ENCODE data around the gene ST3GAL5. TPM values are rescaled to one million over a fixed set of nuclear protein-coding genes. Genes with fewer than 3 reads are reported as not detected.
A peak's percentile ranks its signal among the peaks of the same experiment; 100 is the strongest.

The ST3GAL5 gene
- total RNA-seq, 1 donor from 2014 or later = 20.0 TPM

DNA sequence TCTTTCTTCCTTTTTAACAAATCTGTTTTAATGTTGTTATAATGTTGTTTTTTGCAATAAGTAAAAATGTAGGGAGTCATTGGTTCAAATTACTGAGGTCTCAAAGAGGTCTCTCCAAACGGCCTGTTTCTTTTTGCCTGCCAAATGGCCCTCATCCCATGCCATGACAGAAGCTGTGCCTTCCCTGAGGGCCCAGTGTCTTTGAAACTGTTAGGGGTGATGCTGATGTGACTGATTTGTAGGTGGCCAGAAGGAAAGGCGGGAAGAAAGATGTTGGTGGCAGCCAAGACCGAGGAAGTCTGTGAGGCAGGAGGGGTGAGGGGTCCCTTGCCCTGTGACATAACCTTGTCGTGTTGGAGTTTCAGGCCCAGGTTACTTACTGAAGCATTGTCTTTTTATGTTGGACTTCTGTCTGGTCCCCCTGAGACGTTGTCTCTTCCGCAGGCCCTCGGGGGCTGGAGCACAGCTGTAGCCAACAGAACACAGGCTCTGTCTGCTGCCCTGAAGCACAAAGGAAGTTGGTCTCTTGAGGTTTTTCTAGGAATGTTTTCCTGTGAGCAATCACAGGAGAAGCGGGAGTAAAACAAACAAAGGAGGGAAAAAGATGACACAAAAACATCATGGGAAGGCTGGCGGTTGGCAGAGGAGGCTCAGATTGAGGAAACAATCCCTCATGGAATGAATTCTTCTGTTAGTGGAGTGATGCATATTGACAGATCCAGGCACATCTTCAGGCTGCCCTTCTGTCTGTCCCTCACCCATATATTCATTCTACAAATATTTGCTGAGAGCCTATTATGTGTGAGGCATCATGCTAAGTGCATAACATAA, 4.9 kb upstream of the ST3GAL5 start:
- Mint-ChIP-seq H3K9me3 (ENCODE audit: unreplicated experiment) (peaks cover 7% of the 10 kb centered on the region), H3K36me3 (ENCODE audit: low read depth, unreplicated experiment) (peaks cover 2% of the 10 kb centered on the region), H3K4me3 (ENCODE audit: unreplicated experiment) (peak overlapping the region; percentile 41), H3K27ac (ENCODE audit: unreplicated experiment) (peak overlapping the region; percentile 85), H3K27me3 (ENCODE audit: low read depth, unreplicated experiment) (no peaks in the 10 kb centered on the region), H3K4me1 (ENCODE audit: low read depth, unreplicated experiment) (peaks cover 37% of the 10 kb centered on the region)
- H3K9me3 ChIP-seq (ENCODE audit: insufficient read depth, low read depth, low read length) = no peaks in the 10 kb centered on the region
- TF ChIP-seq EZH2 (IDR thresholded peaks at IDR 0.05; ENCODE audit: insufficient read depth, low read length) = no peak
- TF ChIP-seq, protein P1, sequence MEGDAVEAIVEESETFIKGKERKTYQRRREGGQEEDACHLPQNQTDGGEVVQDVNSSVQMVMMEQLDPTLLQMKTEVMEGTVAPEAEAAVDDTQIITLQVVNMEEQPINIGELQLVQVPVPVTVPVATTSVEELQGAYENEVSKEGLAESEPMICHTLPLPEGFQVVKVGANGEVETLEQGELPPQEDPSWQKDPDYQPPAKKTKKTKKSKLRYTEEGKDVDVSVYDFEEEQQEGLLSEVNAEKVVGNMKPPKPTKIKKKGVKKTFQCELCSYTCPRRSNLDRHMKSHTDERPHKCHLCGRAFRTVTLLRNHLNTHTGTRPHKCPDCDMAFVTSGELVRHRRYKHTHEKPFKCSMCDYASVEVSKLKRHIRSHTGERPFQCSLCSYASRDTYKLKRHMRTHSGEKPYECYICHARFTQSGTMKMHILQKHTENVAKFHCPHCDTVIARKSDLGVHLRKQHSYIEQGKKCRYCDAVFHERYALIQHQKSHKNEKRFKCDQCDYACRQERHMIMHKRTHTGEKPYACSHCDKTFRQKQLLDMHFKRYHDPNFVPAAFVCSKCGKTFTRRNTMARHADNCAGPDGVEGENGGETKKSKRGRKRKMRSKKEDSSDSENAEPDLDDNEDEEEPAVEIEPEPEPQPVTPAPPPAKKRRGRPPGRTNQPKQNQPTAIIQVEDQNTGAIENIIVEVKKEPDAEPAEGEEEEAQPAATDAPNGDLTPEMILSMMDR (IDR thresholded peaks at IDR 0.05; ENCODE audit: insufficient read depth, low read depth, low read length) = no peak
- FAIRE-seq (peak; percentile 55), DNase-seq (ENCODE audit: low read depth) (peak; percentile 86)
- H3K4me1 ChIP-seq (ENCODE audit: insufficient read depth, low read length) = peaks cover 32% of the 10 kb centered on the region
- H3K27me3 ChIP-seq (ENCODE audit: insufficient read depth, low read length) = no peaks in the 10 kb centered on the region
- peak overlapping the region; percentile 50 for H3K9ac ChIP-seq (ENCODE audit: low read length)
- no peaks in the 10 kb centered on the region for H4K20me1 ChIP-seq (ENCODE audit: insufficient read depth, low read length)
- no peaks in the 10 kb centered on the region for H3K36me3 ChIP-seq (ENCODE audit: insufficient read depth, low read length)
- peak overlapping the region; percentile 17 for H3K4me3 ChIP-seq (ENCODE audit: insufficient read depth, low read depth, low read length)
- H2AFZ ChIP-seq (ENCODE audit: low read depth, low read length) = peak overlapping the region; percentile 26
- H3K4me2 ChIP-seq (ENCODE audit: low read length) = peak overlapping the region; percentile 70
- H3K79me2 ChIP-seq (ENCODE audit: insufficient read depth, low read length) = no peaks in the 10 kb centered on the region
- H3K27ac ChIP-seq (ENCODE audit: low read depth, low read length) = peak overlapping the region; percentile 68

DNA sequence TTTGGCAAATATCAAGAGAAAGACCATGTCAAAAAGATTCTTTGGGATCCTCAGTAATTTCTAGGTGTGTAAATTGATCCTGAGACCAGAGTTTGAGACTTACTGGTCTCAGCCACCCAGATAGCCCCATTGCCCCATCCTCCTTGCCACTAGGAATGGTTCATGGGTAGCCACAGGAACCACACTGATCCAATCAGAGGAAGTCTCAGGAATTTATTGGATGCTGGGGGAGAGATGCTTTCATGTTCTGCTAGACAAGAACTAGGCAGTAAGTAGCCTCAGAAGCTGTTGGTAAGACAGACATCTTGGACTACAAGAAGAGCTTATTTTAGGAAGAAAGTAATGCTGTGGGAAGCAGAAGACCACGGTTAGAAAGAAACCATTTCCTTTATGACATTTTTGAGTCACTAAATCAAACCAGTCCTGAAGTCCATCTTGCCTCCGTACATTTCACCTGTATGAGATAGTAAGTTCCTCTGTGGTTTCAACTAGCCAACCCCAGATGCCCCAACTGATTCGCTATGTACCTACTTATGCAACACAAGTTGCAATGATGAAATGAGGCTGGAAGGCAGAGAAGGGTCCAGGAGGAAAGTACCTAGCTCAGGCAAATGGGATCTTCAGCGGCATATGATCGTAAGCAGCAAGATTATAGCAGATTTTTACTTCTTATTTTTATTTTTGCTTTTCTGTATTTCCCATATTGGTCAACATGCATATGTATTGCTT, 3.6 kb upstream of the ST3GAL5 start:
- Histone ChIP-seq H3K27ac (ENCODE audit: low read depth, low read length) (no peak overlapping the region), H3K9ac (ENCODE audit: low read length) (no peak overlapping the region), H3K27me3 (ENCODE audit: insufficient read depth, low read length) (no peaks in the 10 kb centered on the region), H2AFZ (ENCODE audit: low read depth, low read length) (no peak overlapping the region), H3K9me3 (ENCODE audit: insufficient read depth, low read depth, low read length) (no peaks in the 10 kb centered on the region), H3K4me3 (ENCODE audit: insufficient read depth, low read depth, low read length) (no peak overlapping the region), H3K79me2 (ENCODE audit: insufficient read depth, low read length) (peaks cover 6% of the 10 kb centered on the region), H4K20me1 (ENCODE audit: insufficient read depth, low read length) (peaks cover 2% of the 10 kb centered on the region), H3K36me3 (ENCODE audit: insufficient read depth, low read length) (no peaks in the 10 kb centered on the region), H3K4me1 (ENCODE audit: insufficient read depth, low read length) (peaks cover 42% of the 10 kb centered on the region), H3K4me2 (ENCODE audit: low read length) (no peak overlapping the region)
- H3K4me3 Mint-ChIP-seq (ENCODE audit: unreplicated experiment) = no peak overlapping the region
- peaks cover 7% of the 10 kb centered on the region for H3K9me3 Mint-ChIP-seq (ENCODE audit: unreplicated experiment)
- FAIRE-seq (no peak), DNase-seq (ENCODE audit: low read depth) (no peak)
- no peaks in the 10 kb centered on the region for H3K27me3 Mint-ChIP-seq (ENCODE audit: low read depth, unreplicated experiment)
- peaks cover 43% of the 10 kb centered on the region for H3K4me1 Mint-ChIP-seq (ENCODE audit: low read depth, unreplicated experiment)
- no peak for TF ChIP-seq EZH2 (IDR thresholded peaks at IDR 0.05; ENCODE audit: insufficient read depth, low read length)
- TF ChIP-seq, protein P1 (IDR thresholded peaks at IDR 0.05; ENCODE audit: insufficient read depth, low read depth, low read length) = no peak
- no peak overlapping the region for H3K27ac Mint-ChIP-seq (ENCODE audit: unreplicated experiment)
- H3K36me3 Mint-ChIP-seq (ENCODE audit: low read depth, unreplicated experiment) = no peaks in the 10 kb centered on the region

Measured in astrocyte (in vitro differentiated cells and primary cell).